Myometrial cell (primary cell): ENCODE data around the gene SULT1C4. TPM values are rescaled to one million over a fixed set of nuclear protein-coding genes. Genes with fewer than 3 reads are reported as not detected.

Source experiments
- total RNA-seq: library from RNA; depleted of rRNA; stranded (reverse); fragments of >200 nt; gene quantifications from 2 replicates; pipeline ENCODE4 v1.2.3, GENCODE V29; 2015

The SULT1C4 gene
- 0.53 TPM in 1 of 2 replicates, not detected in the other for total RNA-seq

GRCh38 chr2:108377815-108378630 lies at the start of gene SULT1C4:
Gene SULT1C4, plus strand, starts transcription at chr2:108377954. Its CDS starts 384 bp downstream, at chr2:108378338.

Other genes with a start within 250 kb of the SULT1C4 start
- gene SULT1C3, start 138.0 kb upstream of the SULT1C4 start, total RNA-seq, result not detected in 2 replicates
- not detected in 2 replicates for gene SULT1C2, start 89.1 kb upstream of the SULT1C4 start, total RNA-seq
- 5.8 and 12.4 TPM in 2 replicates for gene GCC2, start 71.3 kb downstream of the SULT1C4 start, total RNA-seq
- gene LIMS1, start 156.5 kb downstream of the SULT1C4 start, total RNA-seq, result 66.3 and 75.0 TPM in 2 replicates